CD14-positive monocyte (primary cell): ENCODE data around the gene CERKL. TPM values are rescaled to one million over a fixed set of nuclear protein-coding genes. Genes with fewer than 3 reads are reported as not detected.

Experiments used
- DNase-seq, 3 donors: peaks; one replicate each; pipeline ENCODE4 v3.0.0-alpha.2; 2011 to 2022
- H2AFZ ChIP-seq: 2 replicates; pipeline ENCODE4 v1.6.0; 2012; ENCODE audit warnings: mild to moderate bottlenecking, low read depth, low read length, inconsistent platforms; ENCODE audit not compliant: insufficient read depth, poor library complexity, severe bottlenecking
- H3K27ac ChIP-seq, 2 donors: 1 replicate in 1 of 2; 2 replicates in 1 of 2; pipeline ENCODE4 v1.5.1; 2012 to 2013; ENCODE audit warnings: low read length in 2 of 2, control low read depth in 1 of 2, inconsistent platforms in 1 of 2, low read depth in 1 of 2, mild to moderate bottlenecking in 1 of 2
- H3K27me3 ChIP-seq, 2 donors: one replicate each; pipeline versions ENCODE4 v1.6.0 to v1.6.1; 2011 to 2013; ENCODE audit warnings: low read length in 2 of 2; ENCODE audit not compliant: control insufficient read depth in 2 of 2, insufficient read depth in 2 of 2
- H3K36me3 ChIP-seq, 2 donors: replicated peaks in 1 of 2; 1 replicate in 1 of 2; 2 replicates in 1 of 2; pipeline versions ENCODE4 v1.5.1 to v1.6.1; 2012 to 2013; ENCODE audit warnings: low read length in 2 of 2, control low read depth in 1 of 2, inconsistent platforms in 1 of 2, mild to moderate bottlenecking in 1 of 2; ENCODE audit not compliant: insufficient read depth in 2 of 2, control insufficient read depth in 1 of 2
- H3K4me1 ChIP-seq, 2 donors: 1 replicate in 1 of 2; 2 replicates in 1 of 2; pipeline versions ENCODE4 v1.5.1 to v1.6.1; 2012 to 2013; ENCODE audit warnings: low read length in 2 of 2, control low read depth in 1 of 2, inconsistent platforms in 1 of 2, mild to moderate bottlenecking in 1 of 2, moderate library complexity in 1 of 2; ENCODE audit not compliant: insufficient read depth in 2 of 2, control insufficient read depth in 1 of 2
- H3K4me2 ChIP-seq: replicated peaks from 2 replicates; pipeline ENCODE3; 2012; ENCODE audit warnings: low read length, moderate library complexity, mild to moderate bottlenecking; ENCODE audit not compliant: poor library complexity, severe bottlenecking; ENCODE audit errors: extremely low read depth
- H3K4me3 ChIP-seq, 3 experiments: fragments of 200-600 bp in 1 of 3; sonication (generic) in 1 of 3; replicated peaks in 1 of 3; 1 replicate in 2 of 3; 2 replicates in 1 of 3; pipeline ENCODE4 v1.5.1; 2011 to 2013; ENCODE audit warnings: low read length in 3 of 3, mild to moderate bottlenecking in 3 of 3, control low read depth in 2 of 3, low read depth in 2 of 3, inconsistent platforms in 1 of 3, moderate library complexity in 1 of 3
- H3K79me2 ChIP-seq: 2 replicates; pipeline ENCODE4 v1.6.0; 2012; ENCODE audit warnings: mild to moderate bottlenecking, control low read depth, inconsistent platforms, low read length, moderate library complexity; ENCODE audit not compliant: insufficient read depth
- H3K9ac ChIP-seq: 2 replicates; pipeline ENCODE4 v1.6.0; 2017; ENCODE audit warnings: low read length, mild to moderate bottlenecking; ENCODE audit not compliant: insufficient read depth, poor library complexity, severe bottlenecking
- H3K9me3 ChIP-seq, 2 donors: replicated peaks in 1 of 2; 1 replicate in 1 of 2; 2 replicates in 1 of 2; pipeline versions ENCODE4 v1.5.1 to v1.6.1; 2012 to 2013; ENCODE audit warnings: low read length in 2 of 2, control low read depth in 1 of 2; ENCODE audit not compliant: control insufficient read depth in 1 of 2, insufficient read depth in 1 of 2
- H4K20me1 ChIP-seq: 2 replicates; pipeline ENCODE4 v1.6.0; 2012; ENCODE audit warnings: mild to moderate bottlenecking, low read length, control low read depth, moderate library complexity; ENCODE audit not compliant: insufficient read depth
- H3K27ac Mint-ChIP-seq, 7 donors: one replicate each; pipeline ENCODE4 v1.8.0; 2020; ENCODE audit warnings: mild to moderate bottlenecking in 7 of 7, mixed read lengths in 7 of 7, moderate library complexity in 6 of 7, inconsistent platforms in 2 of 7
- H3K27me3 Mint-ChIP-seq, 3 donors: one replicate each; pipeline ENCODE4 v1.8.0; 2021 to 2022; ENCODE audit warnings: low read depth in 3 of 3, mild to moderate bottlenecking in 3 of 3, mixed read lengths in 3 of 3, moderate library complexity in 3 of 3, inconsistent platforms in 1 of 3
- H3K36me3 Mint-ChIP-seq, 2 donors: one replicate each; pipeline ENCODE4 v1.8.0; 2020; ENCODE audit warnings: mixed read lengths in 2 of 2, inconsistent platforms in 1 of 2, mild to moderate bottlenecking in 1 of 2
- H3K4me1 Mint-ChIP-seq: one replicate; pipeline ENCODE4 v1.8.0; 2020; ENCODE audit warnings: mild to moderate bottlenecking, mixed read lengths
- H3K4me3 Mint-ChIP-seq, 2 donors: one replicate each; pipeline ENCODE4 v1.8.0; 2020; ENCODE audit warnings: mild to moderate bottlenecking in 2 of 2, mixed read lengths in 2 of 2, moderate library complexity in 1 of 2
- H3K9me3 Mint-ChIP-seq, 7 donors: one replicate each; pipeline ENCODE4 v1.8.0; 2020 to 2022; ENCODE audit warnings: mixed read lengths in 7 of 7, mild to moderate bottlenecking in 6 of 7, moderate library complexity in 6 of 7, inconsistent platforms in 2 of 7
- WGBS: methylation state at CpG from one replicate; pipeline ENCODE4 v1.1.5; 2013; ENCODE audit warnings: missing lambda C conversion rate; ENCODE audit not compliant: insufficient coverage; 5-methylcytosine and 5-hydroxymethylcytosine counted together
- intact Hi-C, 2 donors: fragments of 100-400 bp; cut with micrococcal nuclease; formaldehyde crosslinking; loops; one replicate each; pipeline versions ENCODE4 v1.15.0 to v1.15.1; 2023
- polyA plus RNA-seq, 3 donors: library from polyadenylated mRNA; depleted of rRNA in 1 of 3; unstranded in 2 of 3; stranded (reverse) in 1 of 3; fragments of 300-500 nt in 2 of 3; fragments of >200 nt in 1 of 3; fragmentation: Illumina TruSeq in 2 of 3; gene quantifications; 1 replicate in 2 of 3; 2 replicates in 1 of 3; pipeline ENCODE4 v1.2.3, GENCODE V29; 2012 to 2021
- TF ChIP-seq, protein P1 (sequence below): fragments of 200-600 bp; IDR thresholded peaks from one replicate; pipeline ENCODE4 v1.8.0; 2022; ENCODE audit warnings: antibody characterized with exemption, mild to moderate bottlenecking

Gene CERKL
- polyA plus RNA-seq, 3 donors: 0.12 to 16.3 (median 8.6) TPM

DNA sequence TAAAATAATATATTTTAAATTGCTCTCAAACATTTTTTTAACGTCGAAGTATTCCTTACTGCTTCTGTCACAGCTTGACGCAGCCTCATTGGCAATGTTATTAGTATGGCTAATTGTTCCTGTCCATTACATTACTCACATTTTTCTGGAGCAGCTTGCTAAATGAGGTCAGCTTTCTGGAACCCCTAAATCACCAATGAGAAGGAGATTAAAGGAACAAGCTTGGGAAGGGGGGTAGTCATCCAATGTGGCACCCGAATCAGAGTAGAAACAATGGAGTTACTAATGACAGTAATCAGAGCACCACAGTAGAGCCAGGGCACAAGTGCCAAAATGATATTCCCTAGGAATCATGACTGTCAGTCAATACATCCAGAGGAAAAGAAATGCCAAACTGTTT is 18.3 kb upstream of the CERKL start:
- Mint-ChIP-seq H3K36me3 (peaks cover 0 to 5% of the 10 kb centered on the region in 2 donors), H3K9me3 (peaks cover 3 to 16% (median 9%) of the 10 kb centered on the region in 7 donors), H3K27me3 (peaks cover 41 to 56% (median 52%) of the 10 kb centered on the region in 3 donors), H3K4me1 (peaks cover 24% of the 10 kb centered on the region), H3K27ac (no peak overlapping the region), H3K4me3 (peak overlapping the region in 1 of 2 donors; percentile 43)
- Histone ChIP-seq H3K4me1 (peaks cover under 1 to 6% of the 10 kb centered on the region in 2 donors), H4K20me1 (no peaks in the 10 kb centered on the region), H3K79me2 (no peaks in the 10 kb centered on the region), H3K36me3 (no peaks in the 10 kb centered on the region), H3K4me2 (no peak overlapping the region), H3K9me3 (peaks cover 0 to 26% of the 10 kb centered on the region in 2 donors), H3K9ac (no peak overlapping the region), H3K4me3 (no peak overlapping the region), H3K27me3 (peaks cover 43 to 65% of the 10 kb centered on the region in 2 donors), H3K27ac (no peak overlapping the region), H2AFZ (no peak overlapping the region)
- no peak for DNase-seq
- TF ChIP-seq, protein P1, sequence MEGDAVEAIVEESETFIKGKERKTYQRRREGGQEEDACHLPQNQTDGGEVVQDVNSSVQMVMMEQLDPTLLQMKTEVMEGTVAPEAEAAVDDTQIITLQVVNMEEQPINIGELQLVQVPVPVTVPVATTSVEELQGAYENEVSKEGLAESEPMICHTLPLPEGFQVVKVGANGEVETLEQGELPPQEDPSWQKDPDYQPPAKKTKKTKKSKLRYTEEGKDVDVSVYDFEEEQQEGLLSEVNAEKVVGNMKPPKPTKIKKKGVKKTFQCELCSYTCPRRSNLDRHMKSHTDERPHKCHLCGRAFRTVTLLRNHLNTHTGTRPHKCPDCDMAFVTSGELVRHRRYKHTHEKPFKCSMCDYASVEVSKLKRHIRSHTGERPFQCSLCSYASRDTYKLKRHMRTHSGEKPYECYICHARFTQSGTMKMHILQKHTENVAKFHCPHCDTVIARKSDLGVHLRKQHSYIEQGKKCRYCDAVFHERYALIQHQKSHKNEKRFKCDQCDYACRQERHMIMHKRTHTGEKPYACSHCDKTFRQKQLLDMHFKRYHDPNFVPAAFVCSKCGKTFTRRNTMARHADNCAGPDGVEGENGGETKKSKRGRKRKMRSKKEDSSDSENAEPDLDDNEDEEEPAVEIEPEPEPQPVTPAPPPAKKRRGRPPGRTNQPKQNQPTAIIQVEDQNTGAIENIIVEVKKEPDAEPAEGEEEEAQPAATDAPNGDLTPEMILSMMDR: no peak
- intact Hi-C loops: no loop called here
- 50% methylated on average over 1 of the region's 4 CpGs for WGBS

DNA sequence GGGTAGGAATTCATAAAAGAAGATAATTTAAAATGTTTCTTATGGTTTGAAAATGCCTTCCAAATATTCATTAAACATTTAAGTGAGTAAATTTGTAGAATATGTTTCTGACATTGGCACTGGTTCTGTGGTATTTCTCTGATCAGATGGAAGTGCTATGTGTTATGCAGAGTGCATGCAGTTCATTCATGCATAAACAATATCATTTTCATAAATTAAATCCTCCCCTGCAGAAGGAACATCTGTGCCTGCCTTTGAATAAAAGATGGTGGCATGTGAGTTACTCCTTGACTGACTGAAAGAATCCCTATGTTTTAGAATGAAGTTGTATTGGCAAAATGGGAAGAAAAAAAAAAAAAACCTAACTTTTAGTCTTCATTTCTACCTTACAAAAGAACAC is 17.6 kb upstream of the CERKL start:
- Histone ChIP-seq H3K27me3 (peaks cover 36 to 57% of the 10 kb centered on the region in 2 donors), H3K9me3 (peaks cover 0 to 20% of the 10 kb centered on the region in 2 donors), H2AFZ (no peak overlapping the region), H3K4me2 (no peak overlapping the region), H4K20me1 (no peaks in the 10 kb centered on the region), H3K36me3 (no peaks in the 10 kb centered on the region), H3K4me3 (no peak overlapping the region), H3K9ac (no peak overlapping the region), H3K79me2 (no peaks in the 10 kb centered on the region), H3K27ac (no peak overlapping the region), H3K4me1 (peaks cover 0 to 5% of the 10 kb centered on the region in 2 donors)
- Mint-ChIP-seq H3K36me3 (peaks cover 0 to 5% of the 10 kb centered on the region in 2 donors), H3K4me1 (peaks cover 22% of the 10 kb centered on the region), H3K27ac (no peak overlapping the region), H3K27me3 (peaks cover 33 to 49% (median 44%) of the 10 kb centered on the region in 3 donors), H3K4me3 (peak overlapping the region in 1 of 2 donors; percentile 5), H3K9me3 (peaks cover 3 to 16% (median 8%) of the 10 kb centered on the region in 7 donors)
- intact Hi-C loops: no loop called here
- no peak for DNase-seq
- TF ChIP-seq, protein P1: no peak
